HepG2 (cell line): ENCODE results near the gene GSK3A. TPM values are rescaled to one million over a fixed set of nuclear protein-coding genes. Genes with fewer than 3 reads are reported as not detected.

Source experiments
- DDIT3 ChIP-seq: sonication (generic); formaldehyde crosslinking; IDR thresholded peaks from 2 replicates; pipeline ENCODE4 v1.4.0; 2020; ENCODE audit warnings: mild to moderate bottlenecking, missing genetic modification reagents
- ELK4 ChIP-seq: sonication (generic); formaldehyde crosslinking; IDR thresholded peaks from 2 replicates; pipeline ENCODE4 v1.9.0; 2021; ENCODE audit warnings: missing genetic modification reagents, borderline replicate concordance
- GZF1 ChIP-seq: sonication (generic); formaldehyde crosslinking; IDR thresholded peaks from 2 replicates; pipeline ENCODE4 v1.5.1; 2020; ENCODE audit warnings: mild to moderate bottlenecking, missing genetic modification reagents
- MXI1 ChIP-seq: IDR thresholded peaks from 3 replicates; pipeline ENCODE4 v1.6.1; 2012; ENCODE audit warnings: low read depth, low read length, inconsistent platforms, borderline replicate concordance
- NFAT5 ChIP-seq: sonication (generic); formaldehyde crosslinking; IDR thresholded peaks from 2 replicates; pipeline ENCODE4 v1.4.0; 2020; ENCODE audit warnings: missing genetic modification reagents
- NFATC3 ChIP-seq: sonication (generic); formaldehyde crosslinking; IDR thresholded peaks from 2 replicates; pipeline ENCODE4 v1.5.1; 2020; ENCODE audit warnings: mild to moderate bottlenecking, missing genetic modification reagents
- SMAD1 ChIP-seq: sonication (generic); formaldehyde crosslinking; IDR thresholded peaks from 2 replicates; pipeline ENCODE4 v1.4.0; 2020; ENCODE audit warnings: missing genetic modification reagents, low read depth, mild to moderate bottlenecking, borderline replicate concordance
- STAG1 ChIP-seq: sonication (generic); formaldehyde crosslinking; IDR thresholded peaks from 2 replicates; pipeline ENCODE4 v1.4.0; 2020; ENCODE audit warnings: missing genetic modification reagents
- U2AF1 ChIP-seq: fragments of 200-400 bp; formaldehyde crosslinking; optimal IDR thresholded peaks from 2 replicates; pipeline ENCODE3; 2017; ENCODE audit warnings: mild to moderate bottlenecking, low read depth, low read length
- XRCC5 ChIP-seq: fragments of 200-400 bp; formaldehyde crosslinking; optimal IDR thresholded peaks from 2 replicates; pipeline ENCODE3; 2017; ENCODE audit warnings: mild to moderate bottlenecking, low read length
- ZMAT3 ChIP-seq: sonication (generic); formaldehyde crosslinking; conservative IDR thresholded peaks from 2 replicates; pipeline ENCODE4 v1.7.0; 2021; ENCODE audit warnings: missing genetic modification reagents
- ZNF3 ChIP-seq: IDR thresholded peaks from 2 replicates; pipeline ENCODE4 v1.7.0; 2017; ENCODE audit warnings: inconsistent platforms
- ZNF343 ChIP-seq: sonication (generic); formaldehyde crosslinking; IDR thresholded peaks from 2 replicates; pipeline ENCODE4 v1.4.0; 2020; ENCODE audit warnings: mild to moderate bottlenecking, missing genetic modification reagents
- ZNF382 ChIP-seq: sonication (generic); formaldehyde crosslinking; IDR thresholded peaks from 2 replicates; pipeline ENCODE4 v1.5.0; 2020; ENCODE audit warnings: missing genetic modification reagents, mild to moderate bottlenecking, borderline replicate concordance
- ZNF639 ChIP-seq: conservative IDR thresholded peaks from 2 replicates; pipeline ENCODE4 v1.6.1; 2018; ENCODE audit warnings: missing genetic modification reagents
- ZNF770 ChIP-seq: sonication (generic); formaldehyde crosslinking; IDR thresholded peaks from 2 replicates; pipeline ENCODE4 v1.5.0; 2020; ENCODE audit warnings: mild to moderate bottlenecking, missing genetic modification reagents
- polyA plus RNA-seq, 8 experiments: library from polyadenylated mRNA; depleted of rRNA in 3 of 8; stranded (reverse) in 7 of 8; unstranded in 1 of 8; fragments of >200 nt; fragmentation: Illumina TruSeq in 4 of 8; extraction: Trizol in 4 of 8; gene quantifications; 2 replicates each; pipeline versions ENCODE4 v1.2.1 to v1.2.3, GENCODE V29; 2011 to 2016; ENCODE audit warnings: low read depth in 4 of 8, missing spikeins in 1 of 8, mixed read lengths in 1 of 8; ENCODE audit not compliant: insufficient read depth in 1 of 8
- total RNA-seq, 5 experiments: library from RNA; depleted of rRNA; stranded (reverse); fragments of >200 nt; fragmentation: Illumina TruSeq; extraction: Trizol; gene quantifications; 2 replicates each; pipeline ENCODE4 v1.2.3, GENCODE V29; 2016; ENCODE audit warnings: low read depth in 1 of 5

GSK3A gene
- total and polyA plus RNA-seq, 2 of the 13 experiments (the other 11 are each of a cell fraction or from before 2014, with no cell fraction given): 16.9 to 52.5 TPM

- no peak for TF ChIP-seq ZNF770 (CRISPR knock-in tag)
- TF ChIP-seq DDIT3: no peak
- no peak for TF ChIP-seq NFATC3 (CRISPR knock-in tag)
- no peak for TF ChIP-seq GZF1
- no peak for TF ChIP-seq ELK4
- TF ChIP-seq U2AF1: peak; percentile 81
- TF ChIP-seq SMAD1 (CRISPR knock-in tag): no peak
- no peak for TF ChIP-seq ZNF382
- no peak for TF ChIP-seq ZNF3 (CRISPR knock-in tag)
- TF ChIP-seq ZNF639: no peak; the same call in 1 of the 2 replicates
- TF ChIP-seq ZMAT3 (CRISPR knock-in tag): no peak
- TF ChIP-seq MXI1: peak; percentile 47; the same call in 1 of the 3 replicates
- peak; percentile 48; the same call in 1 of the 2 replicates for TF ChIP-seq ZNF343 (CRISPR knock-in tag)
- TF ChIP-seq NFAT5 (CRISPR knock-in tag): no peak
- TF ChIP-seq XRCC5: peak; percentile 42
- TF ChIP-seq STAG1: peak; percentile 66
Observed at GRCh38 chr19:42279902-42280814, 37.8 kb upstream of the GSK3A start (continued).
